Sigmoid colon (tissue), 3 donors: ENCODE results near the gene ATP2B2.

Experiments used
- CTCF ChIP-seq, 4 experiments: fragments of 450-650 bp in 3 of 4; fragments of 200-600 bp in 1 of 4; IDR thresholded peaks; one replicate each; pipeline ENCODE4 v1.5.1; 2016 to 2019; ENCODE audit warnings: antibody characterized with exemption in 4 of 4, mild to moderate bottlenecking in 3 of 4, moderate library complexity in 2 of 4
- POLR2A ChIP-seq, 2 donors: fragments of 450-650 bp; IDR thresholded peaks; one replicate each; pipeline ENCODE4 v1.6.1; 2016; ENCODE audit warnings: antibody characterized with exemption in 2 of 2, mild to moderate bottlenecking in 2 of 2, moderate library complexity in 2 of 2

GRCh38 chr3:10485806-10486205 lies 19.6 kb downstream of the ATP2B2 start:
- no peak for TF ChIP-seq POLR2A (IDR thresholded peaks at IDR 0.05)
- TF ChIP-seq CTCF (IDR thresholded peaks at IDR 0.05): no peak
